Stimulated activated naive CD8-positive, alpha-beta T cell treated with anti-CD3 and anti-CD28 coated beads, Interleukin-15, Interleukin-2, amounts not matched to agents 100 ng/mL and 50 ng/mL, for 24 hours (primary cell): ENCODE data around the gene DDX54.

Source experiments
- H3K27ac Mint-ChIP-seq: one replicate; pipeline ENCODE4 v1.8.0; 2021; ENCODE audit warnings: mild to moderate bottlenecking, mixed read lengths
- H3K27me3 Mint-ChIP-seq: one replicate; pipeline ENCODE4 v1.8.0; 2021; ENCODE audit warnings: mixed read lengths
- H3K36me3 Mint-ChIP-seq: one replicate; pipeline ENCODE4 v1.8.0; 2021; ENCODE audit warnings: low read depth, mixed read lengths
- H3K4me1 Mint-ChIP-seq: one replicate; pipeline ENCODE4 v1.8.0; 2021; ENCODE audit warnings: low read depth, mixed read lengths
- H3K4me3 Mint-ChIP-seq: one replicate; pipeline ENCODE4 v1.8.0; 2021; ENCODE audit warnings: mild to moderate bottlenecking, mixed read lengths
- H3K9me3 Mint-ChIP-seq: one replicate; pipeline ENCODE4 v1.8.0; 2021; ENCODE audit warnings: mixed read lengths

DDX54 gene

GRCh38 chr12:113184900-113185179 is 438 bp downstream of the DDX54 start:
- peak overlapping the region; percentile 95 for H3K27ac Mint-ChIP-seq
- peak overlapping the region; percentile 94 for H3K4me3 Mint-ChIP-seq
- H3K4me1 Mint-ChIP-seq = peaks cover 40% of the 10 kb centered on the region
- H3K9me3 Mint-ChIP-seq = no peaks in the 10 kb centered on the region
- no peaks in the 10 kb centered on the region for H3K27me3 Mint-ChIP-seq
- peaks cover 35% of the 10 kb centered on the region for H3K36me3 Mint-ChIP-seq

DNA sequence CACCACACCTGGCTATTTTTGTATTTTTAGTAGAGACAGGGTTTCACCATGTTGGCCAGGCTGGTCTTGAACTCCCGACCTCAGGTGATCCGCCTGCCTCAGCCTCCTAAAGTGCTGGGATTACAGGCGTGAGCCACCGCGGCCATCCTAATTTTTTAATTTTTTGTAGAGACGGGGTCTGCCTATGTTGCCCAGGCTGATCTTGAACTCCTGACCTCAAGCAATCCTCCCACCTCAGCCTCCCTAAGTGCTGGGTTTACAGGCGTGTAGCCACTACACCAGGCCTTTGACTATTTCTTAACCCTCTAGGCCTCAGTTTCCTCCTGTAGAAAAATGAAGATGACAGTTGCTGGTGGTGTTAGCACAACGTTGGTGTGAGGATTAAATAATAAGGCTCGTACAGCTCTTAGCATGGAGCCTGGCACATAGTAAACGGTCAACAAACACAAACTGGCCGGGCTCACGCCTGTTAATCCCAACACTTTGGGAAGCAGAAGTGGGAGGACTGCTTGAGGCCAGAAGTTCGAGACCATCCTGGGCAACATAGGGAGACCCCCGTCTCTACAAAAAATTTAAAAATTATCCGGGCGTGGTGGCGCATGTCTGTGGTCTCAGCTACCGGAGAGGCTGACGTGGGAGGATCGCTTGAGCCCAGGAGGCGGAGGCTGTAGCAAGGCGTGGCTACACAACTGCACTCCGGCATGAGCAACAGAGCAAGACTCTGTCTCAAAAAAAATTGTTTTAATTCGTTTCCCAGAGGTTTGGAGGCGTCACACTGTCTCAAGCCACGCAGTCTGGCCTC is 979 bp downstream of the DDX54 start:
- Mint-ChIP-seq H3K36me3 (peaks cover 37% of the 10 kb centered on the region), H3K27ac (peak overlapping the region; percentile 95), H3K4me1 (peaks cover 40% of the 10 kb centered on the region), H3K27me3 (no peaks in the 10 kb centered on the region), H3K9me3 (no peaks in the 10 kb centered on the region), H3K4me3 (peak overlapping the region; percentile 94)

GRCh38 chr12:113183030-113183589 is 2.2 kb downstream of the DDX54 start:
- Mint-ChIP-seq H3K4me3 (peak overlapping the region; percentile 94), H3K27ac (peak overlapping the region; percentile 85), H3K36me3 (peaks cover 42% of the 10 kb centered on the region), H3K4me1 (peaks cover 40% of the 10 kb centered on the region), H3K9me3 (no peaks in the 10 kb centered on the region), H3K27me3 (no peaks in the 10 kb centered on the region)

DNA sequence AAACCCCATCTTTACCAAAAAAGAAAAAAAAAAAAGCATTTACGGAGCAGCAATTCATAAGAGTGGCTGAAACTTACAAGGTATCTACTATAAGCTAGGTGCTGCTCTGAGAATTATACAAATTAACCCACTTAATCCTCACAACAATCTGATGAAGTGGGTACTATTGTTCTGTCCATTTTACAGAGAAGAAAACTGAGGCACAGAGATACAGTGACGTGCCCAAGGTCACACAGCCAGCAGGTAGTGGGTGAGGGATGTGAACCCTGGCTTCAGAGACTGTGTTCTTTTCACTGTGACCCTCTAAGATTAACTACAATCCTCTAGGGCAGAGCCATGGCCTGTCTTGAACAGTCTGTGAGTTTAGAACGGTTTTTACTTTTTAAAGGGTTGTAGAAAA is 3.3 kb downstream of the DDX54 start:
- Mint-ChIP-seq H3K4me1 (peaks cover 31% of the 10 kb centered on the region), H3K4me3 (no peak overlapping the region), H3K36me3 (peaks cover 45% of the 10 kb centered on the region), H3K27me3 (no peaks in the 10 kb centered on the region), H3K27ac (peak overlapping the region; percentile 45), H3K9me3 (no peaks in the 10 kb centered on the region)

DNA sequence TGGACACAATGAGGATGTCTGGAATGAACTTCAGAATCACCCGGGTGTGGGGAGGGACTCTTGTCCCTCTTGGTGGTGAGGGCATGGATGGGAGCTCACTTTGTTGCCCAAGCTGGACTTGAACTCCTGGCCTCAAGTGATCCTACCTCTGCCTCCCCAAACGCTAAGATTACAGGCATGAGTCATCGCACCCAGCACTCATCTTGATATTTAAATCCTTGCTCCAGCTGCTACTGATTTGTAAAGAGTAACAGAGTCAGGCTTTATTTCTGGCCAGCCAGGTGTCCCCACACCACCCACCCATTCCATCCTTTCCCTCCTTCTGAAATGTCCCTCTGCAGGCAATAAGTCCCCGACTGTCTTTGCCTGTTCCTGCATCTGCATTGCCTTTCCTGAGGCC is 4.9 kb downstream of the DDX54 start:
- no peak overlapping the region for H3K27ac Mint-ChIP-seq
- H3K27me3 Mint-ChIP-seq = no peaks in the 10 kb centered on the region
- H3K9me3 Mint-ChIP-seq = no peaks in the 10 kb centered on the region
- peaks cover 49% of the 10 kb centered on the region for H3K36me3 Mint-ChIP-seq
- H3K4me1 Mint-ChIP-seq = peaks cover 20% of the 10 kb centered on the region
- no peak overlapping the region for H3K4me3 Mint-ChIP-seq

- H3K36me3 Mint-ChIP-seq = peaks cover 57% of the 10 kb centered on the region
- no peaks in the 10 kb centered on the region for H3K27me3 Mint-ChIP-seq
- H3K27ac Mint-ChIP-seq = no peak overlapping the region
- H3K4me3 Mint-ChIP-seq = no peak overlapping the region
- H3K4me1 Mint-ChIP-seq = peaks cover 20% of the 10 kb centered on the region
- no peaks in the 10 kb centered on the region for H3K9me3 Mint-ChIP-seq
Measured at GRCh38 chr12:113179023-113179422, 6.3 kb downstream of the DDX54 start.

- peaks cover 3% of the 10 kb centered on the region for H3K4me1 Mint-ChIP-seq
- H3K27ac Mint-ChIP-seq = no peak overlapping the region
- H3K4me3 Mint-ChIP-seq = no peak overlapping the region
- no peaks in the 10 kb centered on the region for H3K9me3 Mint-ChIP-seq
- no peaks in the 10 kb centered on the region for H3K27me3 Mint-ChIP-seq
- peaks cover 77% of the 10 kb centered on the region for H3K36me3 Mint-ChIP-seq
Measured at GRCh38 chr12:113174461-113175384, 10.6 kb downstream of the DDX54 start.

GRCh38 chr12:113173081-113173698 is 12.1 kb downstream of the DDX54 start:
- Mint-ChIP-seq H3K27ac (no peak overlapping the region), H3K9me3 (no peaks in the 10 kb centered on the region), H3K36me3 (peaks cover 76% of the 10 kb centered on the region), H3K4me3 (no peak overlapping the region), H3K4me1 (peaks cover 3% of the 10 kb centered on the region), H3K27me3 (no peaks in the 10 kb centered on the region)

DNA sequence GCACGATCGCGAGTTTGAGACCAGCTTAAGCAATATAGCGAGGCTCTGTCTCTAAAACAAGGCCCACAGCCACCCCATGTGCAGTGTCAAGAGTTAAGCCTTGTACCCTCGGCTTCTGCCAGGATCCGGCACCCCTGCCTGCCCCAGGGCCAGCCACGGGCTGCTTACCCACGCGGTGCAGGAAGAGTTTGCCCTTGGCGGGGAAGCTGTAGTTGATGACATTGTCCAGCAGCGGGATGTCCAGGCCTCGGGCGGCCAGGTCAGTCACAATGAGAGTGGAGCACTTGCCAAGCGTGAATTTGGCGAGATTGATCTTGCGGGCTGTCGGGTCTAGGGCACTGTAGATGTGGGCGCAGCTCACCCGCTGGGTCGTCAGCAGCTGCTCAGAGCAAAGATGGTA is 13.1 kb downstream of the DDX54 start:
- peaks cover 66% of the 10 kb centered on the region for H3K36me3 Mint-ChIP-seq
- no peaks in the 10 kb centered on the region for H3K9me3 Mint-ChIP-seq
- no peak overlapping the region for H3K27ac Mint-ChIP-seq
- H3K4me1 Mint-ChIP-seq = peaks cover 3% of the 10 kb centered on the region
- no peak overlapping the region for H3K4me3 Mint-ChIP-seq
- H3K27me3 Mint-ChIP-seq = no peaks in the 10 kb centered on the region

GRCh38 chr12:113171543-113171942 is 13.7 kb downstream of the DDX54 start:
- H3K4me3 Mint-ChIP-seq = no peak overlapping the region
- peaks cover 64% of the 10 kb centered on the region for H3K36me3 Mint-ChIP-seq
- no peaks in the 10 kb centered on the region for H3K9me3 Mint-ChIP-seq
- H3K4me1 Mint-ChIP-seq = peaks cover 3% of the 10 kb centered on the region
- no peak overlapping the region for H3K27ac Mint-ChIP-seq
- no peaks in the 10 kb centered on the region for H3K27me3 Mint-ChIP-seq

DNA sequence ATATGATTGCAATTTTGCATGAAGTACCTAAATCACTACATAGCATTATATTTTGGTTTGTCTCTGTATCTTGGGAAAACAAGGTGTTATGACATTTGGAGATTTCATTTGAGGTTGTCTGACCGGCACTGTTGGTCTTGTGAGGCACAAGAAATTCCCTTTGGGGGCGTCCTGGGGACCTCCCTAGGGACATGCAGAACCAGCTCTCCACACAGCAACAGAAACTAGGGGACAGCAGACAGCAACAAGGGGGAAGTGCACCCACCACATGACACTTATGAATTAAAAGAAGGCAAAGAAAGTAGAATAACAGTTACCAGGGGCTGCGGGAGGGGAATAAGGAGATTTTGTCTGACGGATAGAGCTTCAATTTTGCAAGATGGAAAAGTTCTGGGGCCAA is 14.4 kb downstream of the DDX54 start:
- no peaks in the 10 kb centered on the region for H3K9me3 Mint-ChIP-seq
- no peak overlapping the region for H3K27ac Mint-ChIP-seq
- H3K4me3 Mint-ChIP-seq = no peak overlapping the region
- H3K27me3 Mint-ChIP-seq = no peaks in the 10 kb centered on the region
- H3K4me1 Mint-ChIP-seq = peaks cover 3% of the 10 kb centered on the region
- peaks cover 67% of the 10 kb centered on the region for H3K36me3 Mint-ChIP-seq

DNA sequence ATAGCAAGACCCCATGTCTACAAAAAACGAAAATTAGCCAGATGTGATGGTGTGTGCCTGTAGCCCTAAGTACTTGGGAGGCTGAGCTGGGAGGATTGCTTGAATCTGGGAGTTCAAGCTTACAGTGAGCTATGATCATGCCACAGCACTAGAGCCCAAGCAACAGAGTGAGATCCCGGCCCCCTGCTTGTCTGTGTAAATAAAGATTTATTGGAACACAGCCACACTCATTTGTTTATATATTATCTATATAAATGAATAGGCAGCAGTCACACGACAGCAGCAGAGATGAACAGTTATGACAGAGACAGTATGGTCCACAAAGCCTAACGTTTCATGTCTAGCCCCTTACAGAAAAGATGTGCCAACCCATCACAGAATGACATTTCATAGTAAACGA is 14.8 kb downstream of the DDX54 start:
- H3K27me3 Mint-ChIP-seq = no peaks in the 10 kb centered on the region
- no peak overlapping the region for H3K27ac Mint-ChIP-seq
- H3K9me3 Mint-ChIP-seq = no peaks in the 10 kb centered on the region
- H3K36me3 Mint-ChIP-seq = peaks cover 69% of the 10 kb centered on the region
- H3K4me1 Mint-ChIP-seq = peaks cover 3% of the 10 kb centered on the region
- no peak overlapping the region for H3K4me3 Mint-ChIP-seq

- peaks cover 64% of the 10 kb centered on the region for H3K36me3 Mint-ChIP-seq
- H3K27ac Mint-ChIP-seq = no peak overlapping the region
- H3K9me3 Mint-ChIP-seq = no peaks in the 10 kb centered on the region
- H3K27me3 Mint-ChIP-seq = no peaks in the 10 kb centered on the region
- peaks cover 3% of the 10 kb centered on the region for H3K4me1 Mint-ChIP-seq
- no peak overlapping the region for H3K4me3 Mint-ChIP-seq
Measured at GRCh38 chr12:113169697-113170096, 15.6 kb downstream of the DDX54 start.

GRCh38 chr12:113167868-113168267 is 17.4 kb downstream of the DDX54 start:
- no peak overlapping the region for H3K27ac Mint-ChIP-seq

More at GRCh38 chr12:113167868-113168267, 17.4 kb downstream of the DDX54 start:
- Mint-ChIP-seq H3K36me3 (peaks cover 63% of the 10 kb centered on the region), H3K4me3 (no peak overlapping the region), H3K4me1 (peaks cover 3% of the 10 kb centered on the region), H3K9me3 (no peaks in the 10 kb centered on the region), H3K27me3 (no peaks in the 10 kb centered on the region)
